HEK293 (cell line): Measurements from ENCODE around the gene GRIP1.

ENCODE experiments used
- CTCF ChIA-PET: fragments of 350-600 bp; formaldehyde crosslinking; extraction: SDS; loops from one replicate; lab custom pipeline; 2021; ENCODE audit warnings: antibody characterized with exemption; lab: Yijun Ruan, JAX
- POLR2A ChIA-PET: fragments of 300-600 bp; formaldehyde crosslinking; extraction: SDS; loops from one replicate; lab custom pipeline; 2020; ENCODE audit warnings: antibody characterized with exemption, inconsistent platforms; lab: Yijun Ruan, JAX
- H3K27ac ChIP-seq: fragments of 200-500 bp; sonication (Bioruptor generic); 2 replicates; pipeline ENCODE4 v1.5.1; 2014; ENCODE audit warnings: low read depth, low read length, control low read depth, inconsistent platforms; ENCODE audit errors: extremely low read depth
- H3K36me3 ChIP-seq, 2 experiments: fragments of 200-500 bp in 1 of 2; sonication (Bioruptor generic) in 1 of 2; 1 replicate in 1 of 2; 2 replicates in 1 of 2; pipeline ENCODE4 v1.5.1; 2014 to 2017; ENCODE audit warnings: inconsistent platforms in 2 of 2, low read length in 2 of 2; ENCODE audit not compliant: control insufficient read depth in 2 of 2, insufficient read depth in 1 of 2
- H3K4me1 ChIP-seq: fragments of 200-500 bp; sonication (Bioruptor generic); 2 replicates; pipeline ENCODE4 v1.5.1; 2014; ENCODE audit warnings: mild to moderate bottlenecking, low read length, inconsistent platforms; ENCODE audit not compliant: control insufficient read depth, insufficient read depth
- H3K4me3 ChIP-seq: 2 replicates; pipeline ENCODE4 v1.5.1; 2011; ENCODE audit warnings: low read depth, mild to moderate bottlenecking, control low read depth, low read length, moderate library complexity
- H3K9me3 ChIP-seq: fragments of 200-500 bp; sonication (Bioruptor generic); 2 replicates; pipeline ENCODE4 v1.5.1; 2014; ENCODE audit warnings: low read depth, low read length, inconsistent platforms; ENCODE audit not compliant: control insufficient read depth, insufficient read depth
- HOXC10 ChIP-seq: sonication (generic); formaldehyde crosslinking; IDR thresholded peaks from 2 replicates; pipeline ENCODE4 v1.8.1; 2023; ENCODE audit warnings: mild to moderate bottlenecking, missing genetic modification reagents
- HOXD13 ChIP-seq: sonication (generic); formaldehyde crosslinking; IDR thresholded peaks from 2 replicates; pipeline ENCODE4 v1.8.0; 2022; ENCODE audit warnings: missing genetic modification reagents, borderline replicate concordance
- KLF7 ChIP-seq: fragments of 450-650 bp; formaldehyde crosslinking; IDR thresholded peaks from 2 replicates; pipeline ENCODE4 v1.5.1; 2016; ENCODE audit warnings: missing biosample characterization, missing genetic modification characterization, borderline replicate concordance
- PATZ1 ChIP-seq: fragments of 450-650 bp; formaldehyde crosslinking; IDR thresholded peaks from 2 replicates; pipeline ENCODE4 v1.5.1; 2016; ENCODE audit warnings: missing biosample characterization, missing genetic modification characterization
- ZBTB49 ChIP-seq: fragments of 450-650 bp; formaldehyde crosslinking; IDR thresholded peaks from 2 replicates; pipeline ENCODE4 v1.5.1; 2016; ENCODE audit warnings: missing biosample characterization, missing genetic modification characterization, low read depth
- ZBTB6 ChIP-seq: fragments of 450-650 bp; formaldehyde crosslinking; IDR thresholded peaks from 2 replicates; pipeline ENCODE4 v1.5.1; 2017; ENCODE audit warnings: missing biosample characterization, missing genetic modification characterization
- ZNF133 ChIP-seq: fragments of 450-650 bp; formaldehyde crosslinking; IDR thresholded peaks from 2 replicates; pipeline ENCODE4 v1.5.1; 2016; ENCODE audit warnings: missing biosample characterization, missing genetic modification characterization
- ZNF138 ChIP-seq: fragments of 450-650 bp; formaldehyde crosslinking; IDR thresholded peaks from 2 replicates; pipeline ENCODE4 v1.5.1; 2016; ENCODE audit warnings: missing biosample characterization, missing genetic modification characterization, borderline replicate concordance
- ZNF280D ChIP-seq: fragments of 450-650 bp; formaldehyde crosslinking; IDR thresholded peaks from 2 replicates; pipeline ENCODE4 v1.5.1; 2016; ENCODE audit warnings: missing biosample characterization, missing genetic modification characterization
- ZNF302 ChIP-seq: fragments of 450-650 bp; formaldehyde crosslinking; IDR thresholded peaks from 2 replicates; pipeline ENCODE4 v1.5.1; 2016; ENCODE audit warnings: missing biosample characterization, missing genetic modification characterization, low read depth
- ZNF37A ChIP-seq: fragments of 450-650 bp; IDR thresholded peaks from 2 replicates; pipeline ENCODE4 v1.5.1; 2018; ENCODE audit warnings: missing biosample characterization, missing genetic modification characterization
- ZNF394 ChIP-seq: fragments of 450-650 bp; formaldehyde crosslinking; IDR thresholded peaks from 2 replicates; pipeline ENCODE4 v1.5.1; 2016; ENCODE audit warnings: missing biosample characterization, missing genetic modification characterization, mild to moderate bottlenecking, moderate library complexity, borderline replicate concordance
- ZNF510 ChIP-seq: fragments of 450-650 bp; formaldehyde crosslinking; IDR thresholded peaks from 2 replicates; pipeline ENCODE4 v1.5.1; 2018; ENCODE audit warnings: mild to moderate bottlenecking, missing genetic modification characterization, missing biosample characterization; ENCODE audit not compliant: insufficient replicate concordance
- ZNF560 ChIP-seq: fragments of 450-650 bp; formaldehyde crosslinking; IDR thresholded peaks from 2 replicates; pipeline ENCODE4 v1.5.1; 2017; ENCODE audit warnings: missing biosample characterization, missing genetic modification characterization, borderline replicate concordance
- ZNF623 ChIP-seq: fragments of 450-650 bp; formaldehyde crosslinking; IDR thresholded peaks from 2 replicates; pipeline ENCODE4 v1.5.1; 2016; ENCODE audit warnings: missing biosample characterization, missing genetic modification characterization
- ZNF660 ChIP-seq: fragments of 450-650 bp; IDR thresholded peaks from 2 replicates; pipeline ENCODE4 v1.5.1; 2018; ENCODE audit warnings: missing biosample characterization, mild to moderate bottlenecking, missing genetic modification characterization
- ZNF791 ChIP-seq: fragments of 450-650 bp; formaldehyde crosslinking; IDR thresholded peaks from 2 replicates; pipeline ENCODE4 v1.5.1; 2016; ENCODE audit warnings: missing biosample characterization, missing genetic modification characterization

Gene GRIP1

GRCh38 chr12:66399911-66400306 is 279.0 kb downstream of the GRIP1 start:
- POLR2A ChIA-PET: no interaction called here
- Histone ChIP-seq H3K36me3 (no peaks in the 10 kb centered on the region), H3K4me3 (no peak overlapping the region), H3K4me1 (no peaks in the 10 kb centered on the region), H3K9me3 (no peaks in the 10 kb centered on the region), H3K27ac (no peak overlapping the region)
- CTCF ChIA-PET: interaction anchor here (0.9 kb wide), 1 partner anchor 9 kb away, joined by 4 read pairs; no protein-coding TSS in a partner anchor
- TF ChIP-seq ZNF791 (tag by site-specific recombination) (no peak), HOXC10 (CRISPR knock-in tag) (no peak), ZNF394 (no peak), ZBTB6 (tag by site-specific recombination) (no peak), KLF7 (no peak), ZNF138 (tag by site-specific recombination) (no peak), ZBTB49 (tag by site-specific recombination) (no peak), ZNF560 (tag by site-specific recombination) (no peak), HOXD13 (no peak)

GRCh38 chr12:66398931-66399910 is 279.7 kb downstream of the GRIP1 start:
- Histone ChIP-seq H3K9me3 (no peaks in the 10 kb centered on the region), H3K36me3 (no peaks in the 10 kb centered on the region)
- CTCF ChIA-PET: no interaction called here
- TF ChIP-seq PATZ1 (no peak), ZNF623 (no peak), ZNF791 (tag by site-specific recombination) (no peak), ZNF280D (tag by site-specific recombination) (no peak), ZNF302 (tag by site-specific recombination) (no peak), ZNF660 (no peak), ZNF510 (tag by site-specific recombination) (no peak), ZNF37A (tag by site-specific recombination) (no peak), ZNF133 (no peak)
- TF ChIP-seq, all 188 proteins: peak for 0
- Histone ChIP-seq H3K4me3 (no peak overlapping the region), H3K4me1 (no peaks in the 10 kb centered on the region), H3K27ac (no peak overlapping the region)
- POLR2A ChIA-PET: no interaction called here
